ENCODE results near the gene CLRN3. TPM values are rescaled to one million over a fixed set of nuclear protein-coding genes. Genes with fewer than 3 reads are reported as not detected.

Gene CLRN3
- total and polyA plus RNA-seq, 2 experiments from 2014 or later: not detected

GRCh38 chr10:127889605-127890195, 3.0 kb downstream of the CLRN3 start (continued):
- TF ChIP-seq JUNB (IDR thresholded peaks at IDR 0.05; ENCODE audit: unreplicated experiment): no peak
- TF ChIP-seq STAT1 (IDR thresholded peaks at IDR 0.05; ENCODE audit: unreplicated experiment): no peak
- TF ChIP-seq EZH2phosphoT487 (IDR thresholded peaks at IDR 0.05; ENCODE audit: unreplicated experiment): no peak
- TF ChIP-seq ZNF462 (CRISPR knock-in tag; IDR thresholded peaks at IDR 0.05): no peak

GRCh38 chr10:127888521-127889312, 4.0 kb downstream of the CLRN3 start:
- no peak for TF ChIP-seq ZNF462 (CRISPR knock-in tag; IDR thresholded peaks at IDR 0.05)
- DNase-seq (ENCODE audit: low spot score): no peak
- Mint-ChIP-seq H3K9me3 (no peaks in the 10 kb centered on the region), H3K27me3 (ENCODE audit: insufficient read depth, low read depth, poor library complexity) (peaks cover 5% of the 10 kb centered on the region), H3K36me3 (ENCODE audit: low read depth) (no peaks in the 10 kb centered on the region), H3K27ac (no peak overlapping the region), H3K4me3 (no peak overlapping the region), H3K4me1 (0 out of 3 replicates have a peak, but pooled peaks cover 4% of the 10 kb centered on the region)
- no peaks in the 10 kb centered on the region for H3K79me2 ChIP-seq (replicated peaks; ENCODE audit: insufficient read depth)
- H2AFZ ChIP-seq: peak overlapping the region; percentile 18; the same call in 1 of the 2 replicates
- H3F3A ChIP-seq (replicated peaks; ENCODE audit: low read depth): no peaks in the 10 kb centered on the region
- no peaks in the 10 kb centered on the region for H3K27me3 ChIP-seq (ENCODE audit: insufficient read depth)
- no peaks in the 10 kb centered on the region for H3K36me3 ChIP-seq (ENCODE audit: insufficient read depth)
- no peak overlapping the region for H3K27ac ChIP-seq (ENCODE audit: low read depth)
- no peak overlapping the region for H3K4me2 ChIP-seq
- no peaks in the 10 kb centered on the region for H4K20me1 ChIP-seq (replicated peaks; ENCODE audit: insufficient read depth)
- ATAC-seq: no peak
- no peaks in the 10 kb centered on the region for H3K4me1 ChIP-seq (ENCODE audit: insufficient read depth)
- H3K9me2 ChIP-seq (ENCODE audit: insufficient read depth): no peaks in the 10 kb centered on the region
- no peak overlapping the region for H3K4me3 ChIP-seq

All from GM23338 (cell line).